ENCODE measurements around the gene XKR8.

Gene XKR8

GRCh38 chr1:27955076-27955475, 4.7 kb upstream of the XKR8 start:
- no peaks in the 10 kb centered on the region for H3K36me3 ChIP-seq (ENCODE audit: insufficient read depth, insufficient read length, low read length)
- H3K27me3 ChIP-seq (ENCODE audit: insufficient read depth, insufficient read length), result no peaks in the 10 kb centered on the region
- no peak overlapping the region for H3K9ac ChIP-seq (ENCODE audit: insufficient read length, low read depth)
- H3K4me3 ChIP-seq (ENCODE audit: insufficient read length, low read depth), result no peak overlapping the region
- no peak for TF ChIP-seq SUZ12 (IDR thresholded peaks at IDR 0.05; ENCODE audit: extremely low read depth, insufficient read depth, insufficient read length)
- no peak for TF ChIP-seq ZNF274 (IDR thresholded peaks at IDR 0.05; ENCODE audit: low read depth, low read length)
- no peak for TF ChIP-seq YY1 (IDR thresholded peaks at IDR 0.05; ENCODE audit: insufficient read depth, insufficient read length)
- H3K4me1 ChIP-seq (ENCODE audit: insufficient read depth, insufficient read length), result peaks cover 10% of the 10 kb centered on the region
- no peaks in the 10 kb centered on the region for H3K9me3 ChIP-seq (ENCODE audit: insufficient read depth, low read length)
- DNase-seq (ENCODE audit: low read depth, low spot score), result no peak

- no peak for TF ChIP-seq YY1 (IDR thresholded peaks at IDR 0.05; ENCODE audit: insufficient read depth, insufficient read length)
- TF ChIP-seq SUZ12 (IDR thresholded peaks at IDR 0.05; ENCODE audit: extremely low read depth, insufficient read depth, insufficient read length), result no peak
- TF ChIP-seq ZNF274 (IDR thresholded peaks at IDR 0.05; ENCODE audit: low read depth, low read length), result no peak
- no peak for DNase-seq (ENCODE audit: low read depth, low spot score)
Measured at GRCh38 chr1:27956761-27957160, 3.0 kb upstream of the XKR8 start.

GRCh38 chr1:27957655-27958054, 2.1 kb upstream of the XKR8 start:
- Histone ChIP-seq H3K9me3 (ENCODE audit: insufficient read depth, low read length) (no peaks in the 10 kb centered on the region), H3K27me3 (ENCODE audit: insufficient read depth, insufficient read length) (no peaks in the 10 kb centered on the region), H3K4me1 (ENCODE audit: insufficient read depth, insufficient read length) (peaks cover 12% of the 10 kb centered on the region), H3K9ac (ENCODE audit: insufficient read length, low read depth) (no peak overlapping the region), H3K4me3 (ENCODE audit: insufficient read length, low read depth) (no peak overlapping the region), H3K36me3 (ENCODE audit: insufficient read depth, insufficient read length, low read length) (no peaks in the 10 kb centered on the region)
- no peak for DNase-seq (ENCODE audit: low read depth, low spot score)
- TF ChIP-seq ZNF274 (IDR thresholded peaks at IDR 0.05; ENCODE audit: low read depth, low read length) (0 out of 2 replicates have a peak, but pooled peaks have one; percentile 10), YY1 (IDR thresholded peaks at IDR 0.05; ENCODE audit: insufficient read depth, insufficient read length) (no peak), SUZ12 (IDR thresholded peaks at IDR 0.05; ENCODE audit: extremely low read depth, insufficient read depth, insufficient read length) (no peak)

More at GRCh38 chr1:27956761-27957160, 3.0 kb upstream of the XKR8 start:
- Histone ChIP-seq H3K4me1 (ENCODE audit: insufficient read depth, insufficient read length) (peaks cover 12% of the 10 kb centered on the region), H3K36me3 (ENCODE audit: insufficient read depth, insufficient read length, low read length) (no peaks in the 10 kb centered on the region), H3K9me3 (ENCODE audit: insufficient read depth, low read length) (no peaks in the 10 kb centered on the region), H3K4me3 (ENCODE audit: insufficient read length, low read depth) (no peak overlapping the region), H3K27me3 (ENCODE audit: insufficient read depth, insufficient read length) (no peaks in the 10 kb centered on the region), H3K9ac (ENCODE audit: insufficient read length, low read depth) (no peak overlapping the region)

- no peak overlapping the region for H3K4me3 ChIP-seq (ENCODE audit: insufficient read length, low read depth)
- H3K27me3 ChIP-seq (ENCODE audit: insufficient read depth, insufficient read length), result no peaks in the 10 kb centered on the region
- TF ChIP-seq SUZ12 (IDR thresholded peaks at IDR 0.05; ENCODE audit: extremely low read depth, insufficient read depth, insufficient read length), result no peak
- TF ChIP-seq ZNF274 (IDR thresholded peaks at IDR 0.05; ENCODE audit: low read depth, low read length), result no peak
- no peak for TF ChIP-seq YY1 (IDR thresholded peaks at IDR 0.05; ENCODE audit: insufficient read depth, insufficient read length)
- H3K9me3 ChIP-seq (ENCODE audit: insufficient read depth, low read length), result no peaks in the 10 kb centered on the region
- H3K9ac ChIP-seq (ENCODE audit: insufficient read length, low read depth), result peak overlapping the region; percentile 57
- peaks cover 12% of the 10 kb centered on the region for H3K4me1 ChIP-seq (ENCODE audit: insufficient read depth, insufficient read length)
- DNase-seq (ENCODE audit: low read depth, low spot score), result no peak
- H3K36me3 ChIP-seq (ENCODE audit: insufficient read depth, insufficient read length, low read length), result peaks cover 4% of the 10 kb centered on the region
Measured at GRCh38 chr1:27958513-27958912, 1.3 kb upstream of the XKR8 start.

- peak overlapping the region; percentile 95 for H3K9ac ChIP-seq (ENCODE audit: insufficient read length, low read depth)
- peak overlapping the region; percentile 52 for H3K4me3 ChIP-seq (ENCODE audit: insufficient read length, low read depth)
- DNase-seq (ENCODE audit: low read depth, low spot score), result no peak
- no peaks in the 10 kb centered on the region for H3K27me3 ChIP-seq (ENCODE audit: insufficient read depth, insufficient read length)
- no peak for TF ChIP-seq SUZ12 (IDR thresholded peaks at IDR 0.05; ENCODE audit: extremely low read depth, insufficient read depth, insufficient read length)
- TF ChIP-seq YY1 (IDR thresholded peaks at IDR 0.05; ENCODE audit: insufficient read depth, insufficient read length), result no peak
- no peak for TF ChIP-seq ZNF274 (IDR thresholded peaks at IDR 0.05; ENCODE audit: low read depth, low read length)
- H3K36me3 ChIP-seq (ENCODE audit: insufficient read depth, insufficient read length, low read length), result peaks cover 27% of the 10 kb centered on the region
- peaks cover 9% of the 10 kb centered on the region for H3K4me1 ChIP-seq (ENCODE audit: insufficient read depth, insufficient read length)
- no peaks in the 10 kb centered on the region for H3K9me3 ChIP-seq (ENCODE audit: insufficient read depth, low read length)
Measured at GRCh38 chr1:27960762-27961645, 1.2 kb downstream of the XKR8 start.

GRCh38 chr1:27961646-27962221, 2.0 kb downstream of the XKR8 start:
- no peak for TF ChIP-seq ZNF274 (IDR thresholded peaks at IDR 0.05; ENCODE audit: low read depth, low read length)
- Histone ChIP-seq H3K36me3 (ENCODE audit: insufficient read depth, insufficient read length, low read length) (peaks cover 34% of the 10 kb centered on the region), H3K9me3 (ENCODE audit: insufficient read depth, low read length) (no peaks in the 10 kb centered on the region), H3K27me3 (ENCODE audit: insufficient read depth, insufficient read length) (no peaks in the 10 kb centered on the region), H3K9ac (ENCODE audit: insufficient read length, low read depth) (peak overlapping the region; percentile 95), H3K4me1 (ENCODE audit: insufficient read depth, insufficient read length) (peaks cover 12% of the 10 kb centered on the region), H3K4me3 (ENCODE audit: insufficient read length, low read depth) (peak overlapping the region; percentile 52)
- DNase-seq (ENCODE audit: low read depth, low spot score), result no peak

GRCh38 chr1:27963393-27963792, 3.6 kb downstream of the XKR8 start:
- H3K4me1 ChIP-seq (ENCODE audit: insufficient read depth, insufficient read length), result peaks cover 14% of the 10 kb centered on the region
- no peaks in the 10 kb centered on the region for H3K9me3 ChIP-seq (ENCODE audit: insufficient read depth, low read length)
- no peak overlapping the region for H3K9ac ChIP-seq (ENCODE audit: insufficient read length, low read depth)
- H3K4me3 ChIP-seq (ENCODE audit: insufficient read length, low read depth), result no peak overlapping the region
- no peak for TF ChIP-seq SUZ12 (IDR thresholded peaks at IDR 0.05; ENCODE audit: extremely low read depth, insufficient read depth, insufficient read length)
- no peak for TF ChIP-seq ZNF274 (IDR thresholded peaks at IDR 0.05; ENCODE audit: low read depth, low read length)
- TF ChIP-seq YY1 (IDR thresholded peaks at IDR 0.05; ENCODE audit: insufficient read depth, insufficient read length), result no peak
- peaks cover 51% of the 10 kb centered on the region for H3K36me3 ChIP-seq (ENCODE audit: insufficient read depth, insufficient read length, low read length)
- DNase-seq (ENCODE audit: low read depth, low spot score), result no peak
- no peaks in the 10 kb centered on the region for H3K27me3 ChIP-seq (ENCODE audit: insufficient read depth, insufficient read length)

Measured in NT2/D1 (cell line).